Stimulated activated CD4-positive, alpha-beta T cell treated with anti-CD3 and anti-CD28 coated beads, Interleukin-4, amount 100 ng/mL, for 4 hours (primary cell): Measurements from ENCODE around the gene PDE4D.
"Not testable (repeated sequence)": the region's sequence is repeated elsewhere in the genome, so short reads cannot be mapped to it uniquely, and the experiment has no call there.

Source experiments
- DNase-seq, 2 experiments: peaks; one replicate each; pipeline ENCODE4 v3.0.0-alpha.2; 2020

Gene PDE4D

GRCh38 chr5:59394956-59395355 lies 498.6 kb downstream of the PDE4D start:
- not testable (repeated sequence) for DNase-seq

DNA sequence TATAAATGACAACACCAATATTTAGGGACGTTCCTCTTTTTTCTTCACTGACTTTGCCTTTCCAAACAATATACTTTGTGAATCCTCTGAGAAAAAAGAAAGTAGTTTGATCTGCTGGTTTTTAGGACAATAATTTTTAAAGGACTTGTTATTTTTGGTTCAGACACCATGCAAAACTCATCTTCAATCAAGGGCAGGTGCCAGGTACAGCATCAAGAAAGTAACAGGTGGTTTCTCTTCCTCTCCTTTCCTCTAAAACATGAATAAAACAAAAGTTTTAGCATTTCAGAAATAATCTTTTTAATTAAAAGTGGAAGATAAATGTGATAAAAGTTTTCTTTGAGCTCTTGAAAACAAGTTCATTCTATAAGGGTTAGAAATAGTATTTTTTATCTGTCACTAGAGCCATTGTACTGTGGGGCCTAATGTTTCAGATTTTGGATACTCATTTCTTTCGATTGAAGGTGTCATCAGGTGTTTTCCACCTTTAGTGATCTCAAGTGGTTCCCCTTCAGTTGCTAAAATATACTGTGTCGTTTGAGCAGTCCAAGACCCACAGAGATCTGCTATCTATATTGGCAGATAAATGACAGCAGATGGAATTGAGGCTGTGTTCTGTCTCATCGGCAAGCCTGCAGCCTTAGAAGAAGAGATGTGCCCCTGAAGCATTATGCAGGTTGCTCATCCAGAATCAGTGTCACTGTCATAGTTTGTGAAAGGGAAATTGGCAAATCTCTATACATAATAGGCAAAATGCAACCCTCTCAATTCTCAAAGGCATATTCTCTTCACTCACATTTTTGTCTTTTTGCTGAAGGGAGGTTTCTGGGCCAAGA lies 499.7 kb downstream of the PDE4D start:
- no peak for DNase-seq

DNA sequence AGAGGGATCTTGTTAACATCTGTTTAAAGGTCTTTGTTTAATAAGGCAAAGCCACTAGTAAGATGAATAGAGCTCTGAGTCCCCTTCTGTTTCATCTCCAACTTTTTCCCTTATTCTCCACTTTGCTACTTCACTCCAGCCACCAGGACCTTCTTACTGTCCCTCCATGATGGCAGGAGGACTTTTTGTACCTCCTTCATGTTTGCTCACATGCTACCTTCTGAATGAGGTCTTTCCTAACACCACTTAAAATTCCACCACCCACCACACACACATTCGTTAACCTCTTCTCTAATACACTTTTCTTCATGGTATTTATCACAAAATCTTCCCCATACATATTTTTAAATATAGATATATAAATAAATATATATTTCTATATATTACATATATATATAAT lies 501.9 kb downstream of the PDE4D start:
- no peak for DNase-seq

DNA sequence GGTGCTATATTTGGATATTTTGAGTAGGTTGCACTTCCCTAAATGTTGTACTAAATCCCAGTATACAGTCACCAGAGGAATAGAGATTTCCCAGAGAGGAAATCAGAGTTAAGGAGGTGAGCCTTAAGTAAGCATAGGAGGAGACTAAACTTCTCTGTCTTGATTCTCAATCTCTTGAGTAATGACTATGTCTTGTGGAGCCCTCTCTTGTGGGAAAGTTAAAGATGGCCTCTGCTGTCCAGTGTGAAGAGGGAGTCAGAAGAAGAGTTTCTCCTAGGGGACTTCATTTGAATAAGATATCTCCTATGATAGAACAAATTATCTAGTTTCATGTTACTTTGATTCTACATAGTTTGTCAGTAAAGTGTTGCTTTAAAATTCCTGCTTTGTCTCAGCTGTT lies 502.5 kb downstream of the PDE4D start:
- no peak for DNase-seq

DNA sequence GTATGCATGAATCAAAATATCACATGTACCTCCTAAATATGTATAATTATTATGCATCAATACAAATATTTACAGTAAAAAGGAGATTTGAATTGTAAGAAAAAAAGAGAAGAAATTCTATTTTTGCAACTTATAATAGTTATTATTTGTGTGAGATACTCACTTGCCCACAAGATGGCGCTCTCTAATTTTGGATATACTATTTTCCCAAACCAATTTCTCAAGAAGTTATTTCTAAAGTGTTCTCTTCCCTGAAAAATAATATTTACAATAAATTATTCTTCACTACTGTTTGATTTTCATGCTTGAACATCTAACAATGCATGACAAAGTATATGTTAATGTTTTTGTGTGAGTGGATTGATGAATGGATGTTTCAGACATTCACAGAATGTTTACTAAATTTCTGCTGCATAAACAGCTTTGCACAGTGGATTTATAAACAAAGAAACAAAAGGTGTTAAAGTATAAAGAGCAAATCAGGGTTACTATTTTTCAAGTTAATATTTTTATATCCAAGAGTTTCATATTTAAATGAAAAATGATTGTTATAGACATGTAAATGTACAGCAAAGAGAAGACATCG lies 503.4 kb downstream of the PDE4D start:
- no peak for DNase-seq

DNA sequence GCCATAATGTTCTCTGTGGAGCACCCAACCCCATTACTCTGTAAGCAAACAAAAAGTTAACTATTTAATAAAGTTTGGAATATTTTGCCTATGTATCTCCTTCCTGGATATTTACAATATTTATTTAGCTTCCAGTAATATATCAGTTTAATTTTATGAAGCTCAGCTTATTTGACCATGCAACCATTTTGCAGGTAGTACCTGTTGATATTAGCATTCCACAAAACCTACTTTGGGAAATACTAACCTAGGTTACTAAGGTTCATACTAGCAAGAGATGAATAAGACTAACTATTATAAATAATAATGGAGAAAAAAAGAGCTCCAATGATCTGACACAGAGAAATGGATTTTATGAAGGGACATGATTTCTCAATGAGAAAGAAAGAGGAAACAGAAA lies 506.4 kb downstream of the PDE4D start:
- DNase-seq, result no peak

DNA sequence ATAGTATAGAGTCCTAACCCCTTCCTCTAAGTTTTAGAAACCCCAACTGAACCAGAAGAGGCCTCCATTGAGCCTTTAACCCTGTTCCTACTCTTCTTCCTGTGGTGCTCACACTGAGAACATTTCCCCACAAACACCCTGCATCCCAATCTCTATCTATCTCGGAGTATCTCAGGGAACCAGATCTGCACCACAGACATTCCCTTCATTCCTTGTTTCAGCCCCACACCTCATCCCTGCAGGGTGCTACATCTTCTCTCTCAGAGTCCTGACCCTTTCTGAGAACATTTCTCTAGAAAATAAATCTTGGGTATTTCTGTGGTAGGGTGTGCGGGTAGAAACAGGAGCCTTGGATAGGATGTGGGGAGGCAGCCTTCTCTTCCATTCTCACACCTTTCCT lies 507.8 kb downstream of the PDE4D start:
- DNase-seq, result no peak

GRCh38 chr5:59380350-59380951 lies 513.1 kb downstream of the PDE4D start:
- no peak for DNase-seq

- not testable (repeated sequence) for DNase-seq
These were observed 519.5 kb downstream of the PDE4D start for GRCh38 chr5:59374036-59374435.

DNA sequence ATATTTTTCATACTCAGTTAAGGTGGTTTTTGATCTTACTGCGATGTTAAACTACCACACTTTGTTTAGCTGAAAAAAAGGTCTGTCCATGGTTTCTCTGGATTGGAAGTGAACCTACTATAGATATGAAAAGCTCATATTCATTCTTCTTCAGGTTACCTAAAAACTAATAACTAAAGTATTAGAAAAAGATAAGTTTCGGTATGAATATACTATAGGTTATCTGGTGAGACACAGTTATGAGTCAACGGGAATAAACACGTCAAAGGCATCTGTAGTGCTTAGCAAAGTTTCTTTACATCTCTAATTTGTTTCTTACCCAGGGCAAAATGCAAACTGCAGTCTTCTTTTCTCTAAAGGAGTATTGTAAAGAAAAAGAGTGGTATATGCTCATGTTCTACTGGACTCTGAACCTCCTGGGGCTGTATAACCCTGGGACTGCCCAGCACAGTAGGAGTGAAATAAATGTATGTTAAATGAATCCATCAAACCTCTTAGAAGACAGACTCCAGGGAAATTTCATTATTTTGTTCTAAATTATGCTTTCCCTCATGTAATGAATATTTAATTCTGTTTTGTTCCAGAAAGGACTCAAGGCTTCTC lies 521.9 kb downstream of the PDE4D start:
- no peak for DNase-seq

GRCh38 chr5:59368951-59369350 lies 524.6 kb downstream of the PDE4D start:
- DNase-seq, result no peak

GRCh38 chr5:59367791-59368394 lies 525.6 kb downstream of the PDE4D start:
- peak; percentile 13 to 20 for DNase-seq

GRCh38 chr5:59366784-59367183 lies 526.7 kb downstream of the PDE4D start:
- no peak for DNase-seq

- no peak for DNase-seq
These were observed 531.1 kb downstream of the PDE4D start for GRCh38 chr5:59362438-59362837.

- no peak for DNase-seq
These were observed 532.1 kb downstream of the PDE4D start for GRCh38 chr5:59361454-59361853.

DNA sequence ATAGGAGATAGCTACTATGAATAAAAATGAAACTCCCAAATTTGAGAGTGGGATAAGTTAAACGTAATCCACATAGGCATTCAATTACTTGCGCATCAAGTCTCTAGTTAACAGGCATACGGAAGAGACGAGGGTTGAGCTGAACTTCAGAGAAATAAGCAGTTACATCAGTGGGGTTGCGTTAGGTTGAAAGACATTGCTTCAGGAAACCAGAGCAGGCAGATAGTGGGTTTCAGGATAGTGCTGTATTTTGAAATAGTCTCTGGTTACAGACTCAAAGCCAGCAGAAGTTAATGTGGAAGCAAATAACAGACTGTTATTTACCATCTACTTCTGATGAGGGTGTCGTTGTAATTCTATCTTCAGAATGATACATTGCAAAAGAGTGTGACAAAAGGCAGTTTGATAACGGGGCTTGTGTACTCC lies 533.4 kb downstream of the PDE4D start:
- no peak for DNase-seq

GRCh38 chr5:59358005-59358861 lies 535.3 kb downstream of the PDE4D start:
- no peak for DNase-seq

DNA sequence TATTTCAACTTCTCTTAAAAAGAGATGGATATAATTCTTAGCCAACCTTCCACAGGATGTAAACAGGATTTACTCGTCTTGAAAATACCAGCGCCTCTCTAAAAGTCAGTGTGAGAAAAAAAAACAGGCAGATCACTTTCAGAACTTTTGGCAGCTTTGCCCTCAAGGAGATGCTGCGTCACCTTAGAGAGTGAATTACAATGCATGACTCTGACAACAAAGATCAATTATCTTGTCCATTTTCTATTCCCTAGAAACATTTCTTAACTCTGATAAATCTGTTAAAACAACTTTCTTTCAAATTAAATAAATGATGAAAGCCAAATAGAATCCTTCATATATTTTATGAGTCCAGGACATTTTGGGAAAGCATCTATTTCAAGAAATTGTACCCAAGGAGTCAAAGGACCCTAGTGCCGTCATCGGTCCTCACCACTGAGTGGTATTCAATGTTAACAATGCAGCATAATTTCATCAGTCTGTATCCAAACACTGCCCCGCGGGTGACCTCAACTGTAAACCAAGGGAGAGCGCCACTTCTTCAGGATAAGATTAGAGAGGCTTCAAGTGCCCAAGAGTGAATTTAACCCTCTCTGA lies 536.0 kb downstream of the PDE4D start:
- DNase-seq, result no peak

- no peak for DNase-seq
These were observed 536.6 kb downstream of the PDE4D start for GRCh38 chr5:59356813-59357380.

GRCh38 chr5:59354811-59355210 lies 538.7 kb downstream of the PDE4D start:
- no peak for DNase-seq

DNA sequence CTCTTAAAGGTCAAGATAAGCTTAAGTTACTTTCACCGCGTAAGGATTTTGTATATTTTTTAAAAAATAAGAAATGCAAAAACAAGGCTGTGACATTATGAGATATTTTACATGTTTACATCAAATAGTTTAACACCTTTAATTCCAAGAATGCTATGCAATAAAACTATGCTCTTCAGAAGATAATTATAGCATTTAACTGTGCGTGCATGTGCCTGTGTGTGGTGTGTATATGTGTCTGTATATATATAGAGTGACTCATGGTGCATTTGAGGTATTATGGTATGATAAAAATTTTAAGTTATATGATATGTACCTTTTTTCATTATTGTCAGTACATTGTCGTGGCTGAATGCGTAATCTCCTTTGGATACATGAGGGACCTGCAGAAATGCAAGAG lies 539.3 kb downstream of the PDE4D start:
- DNase-seq, result no peak
